BJ (cell line): ENCODE measurements around the gene ZNF697. TPM values are rescaled to one million over a fixed set of nuclear protein-coding genes. Genes with fewer than 3 reads are reported as not detected.

Experiments
- CTCF ChIA-PET: fragments of 350-600 bp; formaldehyde crosslinking; extraction: SDS; loops from one replicate; lab custom pipeline; 2021; ENCODE audit warnings: antibody characterized with exemption, inconsistent platforms; lab: Yijun Ruan, JAX
- POLR2A ChIA-PET: fragments of 300-600 bp; sonication (Branson Sonifier 250); formaldehyde crosslinking; extraction: SDS; loops from one replicate; lab custom pipeline; 2021; ENCODE audit warnings: antibody characterized with exemption; lab: Charles Lee
- DNase-seq: peaks from one replicate; pipeline ENCODE4 v3.0.0-alpha.2; 2011; ENCODE audit warnings: low read depth
- H3K27me3 ChIP-seq: 2 replicates; pipeline ENCODE4 v1.6.0; 2011; ENCODE audit warnings: low read length; ENCODE audit not compliant: control insufficient read depth, insufficient read depth
- H3K36me3 ChIP-seq: 2 replicates; pipeline ENCODE4 v1.5.1; 2011; ENCODE audit warnings: low read length; ENCODE audit not compliant: control insufficient read depth, insufficient read depth
- H3K4me3 ChIP-seq: 2 replicates; pipeline ENCODE4 v1.5.1; 2011; ENCODE audit warnings: low read depth, mild to moderate bottlenecking, control low read depth, low read length
- polyA plus RNA-seq: library from polyadenylated mRNA; depleted of rRNA; stranded (reverse); fragments of >200 nt; gene quantifications from 2 replicates; pipeline ENCODE4 v1.2.3, GENCODE V29; 2011
- TF ChIP-seq, protein P1 (sequence below): IDR thresholded peaks from 2 replicates; pipeline ENCODE4 v1.5.1; 2011; ENCODE audit warnings: low read depth, mild to moderate bottlenecking, control low read depth, inconsistent platforms, low read length, moderate library complexity; ENCODE audit not compliant: insufficient read depth

Gene ZNF697
- polyA plus RNA-seq, 1 experiment: 3.2 TPM

DNA sequence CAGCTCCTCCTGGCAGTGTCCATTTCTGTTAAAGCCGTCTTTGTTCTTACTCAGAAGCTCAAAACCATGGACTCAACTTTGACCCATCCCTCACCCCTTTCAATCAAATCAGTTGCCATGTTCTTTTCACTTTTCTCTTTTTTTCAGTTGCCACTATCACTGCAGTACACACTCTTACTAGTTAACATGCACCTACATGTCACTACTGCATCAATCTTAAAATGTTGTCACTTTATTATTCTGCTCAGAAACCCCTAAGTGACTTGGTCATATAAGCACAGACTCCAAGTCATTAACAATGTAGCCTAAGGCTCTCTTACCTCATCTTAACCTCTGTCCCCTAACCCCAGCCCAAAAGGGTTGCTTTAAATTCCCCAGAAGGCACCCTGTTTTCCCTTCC is 9.0 kb downstream of the ZNF697 start:
- POLR2A ChIA-PET: interaction anchor here (0.6 kb wide), 1 partner anchor 20 kb away, joined by 16 read pairs; no protein-coding TSS in a partner anchor

DNA sequence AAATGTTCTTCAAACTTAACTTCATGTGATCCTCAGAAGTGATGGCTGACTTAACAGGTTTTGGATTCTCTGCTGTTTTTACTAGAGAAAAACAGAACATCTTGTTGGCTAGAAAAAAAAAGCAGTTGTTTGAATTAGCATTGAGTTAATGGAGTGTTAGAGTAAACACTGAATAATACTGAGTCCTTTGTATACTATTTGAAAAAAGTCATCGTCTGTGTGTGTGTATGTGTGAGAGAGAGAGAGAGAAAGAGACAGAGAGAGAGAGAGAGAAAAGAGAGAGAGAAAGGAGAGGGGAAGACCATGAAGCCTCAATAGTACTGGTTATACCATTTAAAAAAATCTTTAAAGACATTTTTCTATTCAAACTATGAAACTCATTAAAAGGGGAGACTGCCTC is 10.4 kb downstream of the ZNF697 start:
- DNase-seq: no peak
- H3K27me3 ChIP-seq: no peaks in the 10 kb centered on the region
- ChIA-PET CTCF (no interaction called here), POLR2A (no interaction called here)
- H3K4me3 ChIP-seq: no peak overlapping the region
- no peaks in the 10 kb centered on the region for H3K36me3 ChIP-seq
- TF ChIP-seq, protein P1, sequence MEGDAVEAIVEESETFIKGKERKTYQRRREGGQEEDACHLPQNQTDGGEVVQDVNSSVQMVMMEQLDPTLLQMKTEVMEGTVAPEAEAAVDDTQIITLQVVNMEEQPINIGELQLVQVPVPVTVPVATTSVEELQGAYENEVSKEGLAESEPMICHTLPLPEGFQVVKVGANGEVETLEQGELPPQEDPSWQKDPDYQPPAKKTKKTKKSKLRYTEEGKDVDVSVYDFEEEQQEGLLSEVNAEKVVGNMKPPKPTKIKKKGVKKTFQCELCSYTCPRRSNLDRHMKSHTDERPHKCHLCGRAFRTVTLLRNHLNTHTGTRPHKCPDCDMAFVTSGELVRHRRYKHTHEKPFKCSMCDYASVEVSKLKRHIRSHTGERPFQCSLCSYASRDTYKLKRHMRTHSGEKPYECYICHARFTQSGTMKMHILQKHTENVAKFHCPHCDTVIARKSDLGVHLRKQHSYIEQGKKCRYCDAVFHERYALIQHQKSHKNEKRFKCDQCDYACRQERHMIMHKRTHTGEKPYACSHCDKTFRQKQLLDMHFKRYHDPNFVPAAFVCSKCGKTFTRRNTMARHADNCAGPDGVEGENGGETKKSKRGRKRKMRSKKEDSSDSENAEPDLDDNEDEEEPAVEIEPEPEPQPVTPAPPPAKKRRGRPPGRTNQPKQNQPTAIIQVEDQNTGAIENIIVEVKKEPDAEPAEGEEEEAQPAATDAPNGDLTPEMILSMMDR: no peak

More for the DNA sequence above, 9.0 kb downstream of the ZNF697 start:
- DNase-seq: no peak
- Histone ChIP-seq H3K27me3 (no peaks in the 10 kb centered on the region), H3K4me3 (no peak overlapping the region), H3K36me3 (no peaks in the 10 kb centered on the region)
- TF ChIP-seq, protein P1: no peak
- CTCF ChIA-PET: interaction anchor here (0.6 to 1.4 kb wide), 3 partner anchors 9 to 37 kb away, joined by 3 to 8 read pairs (median 3); partner anchors contain the start of gene ZNF697

DNA sequence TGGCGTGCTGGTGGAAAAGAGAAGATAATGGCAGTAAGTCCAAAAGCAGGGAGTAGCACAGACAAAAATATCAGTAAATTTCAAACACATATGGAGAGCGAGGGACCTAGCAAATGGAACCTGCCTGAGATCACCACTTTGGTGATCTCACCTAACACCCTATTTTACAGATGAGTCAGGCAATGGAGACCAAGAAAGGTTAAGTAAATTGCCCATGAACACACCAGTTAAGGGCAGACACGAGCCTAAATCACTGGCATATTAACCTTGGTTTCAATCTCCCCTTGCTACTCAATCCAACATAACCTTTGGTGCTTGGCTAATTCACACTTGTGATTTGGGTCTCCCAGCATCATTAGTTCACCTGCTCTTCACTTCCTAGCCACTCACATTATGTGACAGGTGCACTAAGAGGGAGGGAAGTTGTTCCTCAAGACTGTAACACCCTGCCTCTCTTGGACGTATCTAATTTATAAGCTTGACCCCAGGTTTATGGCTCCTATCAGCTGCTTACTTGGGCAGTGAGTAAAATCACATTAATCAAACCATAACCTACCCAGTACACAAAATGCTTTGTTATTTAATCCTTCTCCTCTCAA is 11.5 kb downstream of the ZNF697 start:
- ChIA-PET POLR2A (no interaction called here), CTCF (interaction anchor here (1.9 kb wide), 1 partner anchor 11 kb away, joined by 8 read pairs; the partner anchor contains the start of gene ZNF697)
- H3K4me3 ChIP-seq: no peak overlapping the region
- no peaks in the 10 kb centered on the region for H3K27me3 ChIP-seq
- TF ChIP-seq, protein P1: no peak
- H3K36me3 ChIP-seq: no peaks in the 10 kb centered on the region
- no peak for DNase-seq

DNA sequence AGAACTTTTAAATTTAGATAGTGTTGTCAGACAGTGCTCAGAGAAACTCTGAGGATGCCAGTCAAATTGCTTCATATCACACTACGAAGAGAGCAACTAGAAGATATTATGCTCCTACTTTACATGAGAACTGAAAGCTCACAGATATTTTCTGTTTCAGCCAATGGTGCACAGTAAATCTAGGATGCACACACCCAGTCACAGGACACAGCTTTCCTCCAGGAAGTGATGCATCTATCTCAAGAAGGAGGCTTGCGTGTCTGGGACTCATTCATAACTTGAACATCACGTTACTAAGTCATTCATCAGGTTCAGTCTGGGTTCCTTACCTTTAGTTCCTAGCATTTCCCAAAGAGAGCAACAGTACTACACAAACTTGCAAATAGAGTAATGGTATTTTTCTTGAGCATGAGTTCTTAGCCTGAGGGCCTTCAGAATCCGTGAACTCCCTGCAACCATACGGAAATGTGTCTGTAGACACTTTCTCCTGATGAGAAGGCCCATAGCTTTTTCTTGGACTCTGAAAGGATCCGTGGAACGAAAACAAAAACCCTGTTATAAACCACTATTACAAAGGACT is 12.2 kb downstream of the ZNF697 start:
- no peak for DNase-seq
- Histone ChIP-seq H3K4me3 (no peak overlapping the region), H3K27me3 (no peaks in the 10 kb centered on the region), H3K36me3 (no peaks in the 10 kb centered on the region)
- POLR2A ChIA-PET: no interaction called here
- CTCF ChIA-PET: interaction anchor here (1.6 to 2.4 kb wide), 3 partner anchors 11 to 40 kb away, joined by 4 to 8 read pairs (median 6); partner anchors contain the start of gene ZNF697
- TF ChIP-seq, protein P1: no peak

DNA sequence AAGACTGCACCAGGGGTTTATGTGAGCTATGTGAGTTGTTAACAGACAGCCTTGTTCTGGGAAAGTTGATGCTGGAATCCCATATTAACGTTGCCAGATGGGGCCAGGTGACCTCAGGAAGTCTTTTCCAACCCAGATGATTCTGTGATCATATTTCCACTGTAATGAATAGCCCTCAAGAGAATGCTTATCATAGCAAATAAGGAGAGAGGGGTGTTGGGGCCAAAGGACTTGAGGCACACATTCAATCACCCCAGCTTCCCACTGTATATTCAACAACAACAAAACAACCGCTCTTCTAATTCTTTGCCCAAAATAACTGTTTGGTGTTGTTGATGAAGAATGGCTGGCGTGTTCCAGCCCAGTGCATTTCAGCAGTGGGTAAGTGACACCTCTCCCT is 14.1 kb downstream of the ZNF697 start:
- Histone ChIP-seq H3K4me3 (no peak overlapping the region), H3K36me3 (no peaks in the 10 kb centered on the region), H3K27me3 (no peaks in the 10 kb centered on the region)
- POLR2A ChIA-PET: interaction anchor here (0.7 kb wide), 1 partner anchor 22 kb away, joined by 3 read pairs; no protein-coding TSS in a partner anchor
- CTCF ChIA-PET: interaction anchor here (1.3 to 2.4 kb wide), 3 partner anchors 13 to 42 kb away, joined by 3 to 6 read pairs (median 6); partner anchors contain the start of gene ZNF697
- DNase-seq: no peak
- TF ChIP-seq, protein P1: no peak
